ENCODE results near the gene ZNF750.

ZNF750 gene

GRCh38 chr17:82814834-82815233, 25.0 kb downstream of the ZNF750 start:
- no peak for DNase-seq

GRCh38 chr17:82813299-82814051, 26.3 kb downstream of the ZNF750 start:
- DNase-seq: no peak

- no peak for DNase-seq
Observed at GRCh38 chr17:82812601-82813000, 27.2 kb downstream of the ZNF750 start.

GRCh38 chr17:82812058-82812457, 27.8 kb downstream of the ZNF750 start:
- no peak for DNase-seq

GRCh38 chr17:82810644-82811430, 29.0 kb downstream of the ZNF750 start:
- DNase-seq: no peak

- DNase-seq: peak in 2 of 58 donors; percentile 8 to 26
Observed at GRCh38 chr17:82808921-82809905, 30.6 kb downstream of the ZNF750 start.

GRCh38 chr17:82808006-82808405, 31.8 kb downstream of the ZNF750 start:
- DNase-seq: no peak

GRCh38 chr17:82807562-82807961, 32.3 kb downstream of the ZNF750 start:
- no peak for DNase-seq

GRCh38 chr17:82807101-82807500, 32.7 kb downstream of the ZNF750 start:
- no peak for DNase-seq

- DNase-seq: no peak
Observed at GRCh38 chr17:82806645-82807044, 33.2 kb downstream of the ZNF750 start.

GRCh38 chr17:82805823-82806222, 34.0 kb downstream of the ZNF750 start:
- no peak for DNase-seq

- no peak for DNase-seq
Observed at GRCh38 chr17:82805254-82805653, 34.6 kb downstream of the ZNF750 start.

- peak in 32 of 58 donors; percentile 6 to 63 (median 32) for DNase-seq
Observed at GRCh38 chr17:82804442-82805191, 35.2 kb downstream of the ZNF750 start.

GRCh38 chr17:82803606-82804005, 36.2 kb downstream of the ZNF750 start:
- no peak for DNase-seq

GRCh38 chr17:82803185-82803584, 36.6 kb downstream of the ZNF750 start:
- no peak for DNase-seq

GRCh38 chr17:82802075-82802780, 37.6 kb downstream of the ZNF750 start:
- no peak for DNase-seq

GRCh38 chr17:82801377-82801970, 38.3 kb downstream of the ZNF750 start:
- no peak for DNase-seq

- no peak for DNase-seq
Observed at GRCh38 chr17:82800885-82801284, 38.9 kb downstream of the ZNF750 start.

GRCh38 chr17:82799591-82799990, 40.2 kb downstream of the ZNF750 start:
- DNase-seq: no peak

- no peak for DNase-seq
Observed at GRCh38 chr17:82798752-82799151, 41.1 kb downstream of the ZNF750 start.

All from anterior cingulate cortex (tissue), 58 donors.